HG03135 (cell line): ENCODE results near the gene FAM120B.
"Not testable (repeated sequence)": the region's sequence is repeated elsewhere in the genome, so short reads cannot be mapped to it uniquely, and the experiment has no call there.

Experiments
- ATAC-seq: cut with Tn5 transposase; IDR thresholded peaks from one replicate; pipeline ENCODE4 v1.9.1; 2021; ENCODE audit warnings: mild to moderate bottlenecking, moderate library complexity; ENCODE audit not compliant: unreplicated experiment

FAM120B gene

GRCh38 chr6:170347975-170348374 is 41.4 kb downstream of the FAM120B start:
- no peak for ATAC-seq

GRCh38 chr6:170351456-170351855 is 44.9 kb downstream of the FAM120B start:
- ATAC-seq = not testable (repeated sequence)

GRCh38 chr6:170355190-170355589 is 48.6 kb downstream of the FAM120B start:
- not testable (repeated sequence) for ATAC-seq

GRCh38 chr6:170355661-170356060 is 49.1 kb downstream of the FAM120B start:
- ATAC-seq = no peak

GRCh38 chr6:170357812-170358211 is 51.3 kb downstream of the FAM120B start:
- no peak for ATAC-seq

- no peak for ATAC-seq
Observed at GRCh38 chr6:170358496-170358895, 51.9 kb downstream of the FAM120B start.

GRCh38 chr6:170360476-170360875 is 53.9 kb downstream of the FAM120B start:
- no peak for ATAC-seq

GRCh38 chr6:170361335-170361734 is 54.8 kb downstream of the FAM120B start:
- ATAC-seq = no peak

- no peak for ATAC-seq
Observed at GRCh38 chr6:170362121-170362520, 55.6 kb downstream of the FAM120B start.

- no peak for ATAC-seq
Observed at GRCh38 chr6:170363255-170363654, 56.7 kb downstream of the FAM120B start.

- no peak for ATAC-seq
Observed at GRCh38 chr6:170365121-170365520, 58.6 kb downstream of the FAM120B start.

- ATAC-seq = no peak
Observed at GRCh38 chr6:170365593-170365992, 59.0 kb downstream of the FAM120B start.

- ATAC-seq = no peak
Observed at GRCh38 chr6:170366248-170366960, 59.8 kb downstream of the FAM120B start.

- no peak for ATAC-seq
Observed at GRCh38 chr6:170367241-170367640, 60.7 kb downstream of the FAM120B start.

GRCh38 chr6:170368544-170368943 is 62.0 kb downstream of the FAM120B start:
- no peak for ATAC-seq

- no peak for ATAC-seq
Observed at GRCh38 chr6:170369403-170369802, 62.8 kb downstream of the FAM120B start.

- no peak for ATAC-seq
Observed at GRCh38 chr6:170370416-170370815, 63.9 kb downstream of the FAM120B start.

- ATAC-seq = no peak
Observed at GRCh38 chr6:170371080-170371479, 64.5 kb downstream of the FAM120B start.

- no peak for ATAC-seq
Observed at GRCh38 chr6:170371588-170371987, 65.0 kb downstream of the FAM120B start.

- no peak for ATAC-seq
Observed at GRCh38 chr6:170372380-170373325, 66.1 kb downstream of the FAM120B start.

GRCh38 chr6:170374571-170375444 is 68.2 kb downstream of the FAM120B start:
- no peak for ATAC-seq
